SHP77 treated with DMSO at 0.1 percent for 48 hours (cell line): ENCODE data around the gene EIF2D.

Experiments
- DNase-seq: peaks from one replicate; lab custom pipeline; 2025; lab: John Stamatoyannopoulos, UW

The EIF2D gene

GRCh38 chr1:206547104-206547503, 65.2 kb downstream of the EIF2D start:
- DNase-seq = no peak

GRCh38 chr1:206545351-206545750, 66.9 kb downstream of the EIF2D start:
- DNase-seq = no peak

- no peak for DNase-seq
Observed at GRCh38 chr1:206544562-206545257, 67.6 kb downstream of the EIF2D start.
